ENCODE data around the gene MYO5A. TPM values are rescaled to one million over a fixed set of nuclear protein-coding genes. Genes with fewer than 3 reads are reported as not detected.

The MYO5A gene
- polyA plus RNA-seq, 3 donors: 6.9 to 33.5 (median 16.6) TPM

DNA sequence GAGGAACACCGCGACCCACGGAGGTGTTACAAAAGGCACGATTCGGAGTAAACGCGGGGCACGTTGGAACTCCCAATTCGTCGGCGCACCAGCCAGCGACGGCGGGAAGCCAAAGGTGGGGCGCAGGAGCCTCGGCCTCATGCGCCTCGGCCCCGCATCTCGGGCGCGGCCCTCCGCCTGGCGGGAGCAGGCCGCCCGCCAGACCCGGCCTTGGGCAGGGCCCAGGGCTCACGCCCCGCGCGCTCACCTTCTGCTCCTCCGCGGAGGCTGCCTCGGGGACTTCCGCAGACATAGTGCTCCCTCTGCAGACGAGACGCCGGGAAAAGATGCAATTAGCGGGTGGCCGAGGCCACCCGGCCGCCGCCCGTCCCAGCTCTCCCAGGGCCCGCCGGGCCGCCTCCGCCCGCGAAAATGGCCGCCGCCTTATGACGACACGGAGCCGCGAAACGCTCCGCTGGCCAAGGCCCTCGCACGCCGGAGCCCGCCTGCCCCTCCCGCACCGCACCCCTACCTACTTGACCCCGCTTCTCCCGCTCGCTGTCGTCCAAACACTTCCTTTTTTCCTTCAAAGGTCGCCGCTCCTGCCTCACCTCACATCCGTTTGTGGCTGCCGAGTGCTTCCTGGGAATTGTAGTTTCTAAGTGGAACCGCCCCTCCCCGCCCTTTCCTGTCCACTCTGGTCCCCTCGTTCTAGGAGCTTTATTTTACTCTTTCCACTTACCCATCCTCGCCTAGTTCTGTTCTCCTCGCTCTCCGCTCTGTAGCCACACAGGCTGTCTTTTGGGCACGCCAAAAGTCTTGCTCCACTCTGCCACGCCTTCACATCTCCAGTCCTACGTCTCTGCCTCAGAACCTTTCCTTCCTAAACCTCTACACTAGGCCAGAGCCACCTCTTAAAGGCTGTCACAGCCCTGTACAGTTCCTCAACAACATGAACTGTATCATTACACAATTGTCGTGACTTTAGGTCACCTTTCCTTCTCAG is 40.2 kb upstream of the MYO5A start, which contains the start of gene ARPP19:
ARPP19 (minus strand) TSS at position 430 of the 985 bp plus-strand sequence; CDS start at position 292, 138 bp downstream.
- DNase-seq: peak; percentile 64 to 89 (median 71)
- peaks cover 0 to 2% (median 0%) of the 10 kb centered on the region in 7 donors for H3K9me3 Mint-ChIP-seq
- Histone ChIP-seq H3K79me2 (ENCODE audit: insufficient read depth, low read length) (peaks cover 47% of the 10 kb centered on the region), H3K27me3 (ENCODE audit: control insufficient read depth in 2 of 2, insufficient read depth in 2 of 2, low read length in 2 of 2) (no peaks in the 10 kb centered on the region), H3K36me3 (replicated peaks in 1 of 2; ENCODE audit: control insufficient read depth in 1 of 2, insufficient read depth in 2 of 2, low read length in 2 of 2) (no peaks in the 10 kb centered on the region), H2AFZ (ENCODE audit: insufficient read depth, low read depth, low read length, poor library complexity, severe bottlenecking) (peak within 1 kb of the TSS; percentile 87), H4K20me1 (ENCODE audit: insufficient read depth, low read length) (peaks cover 9% of the 10 kb centered on the region), H3K4me3 (replicated peaks in 1 of 3; ENCODE audit: low read depth in 2 of 3, low read length in 3 of 3) (peak within 1 kb of the TSS; percentile 57 to 86 (median 83)), H3K9me3 (replicated peaks in 1 of 2; ENCODE audit: control insufficient read depth in 1 of 2, insufficient read depth in 1 of 2, low read length in 2 of 2) (no peaks in the 10 kb centered on the region), H3K4me1 (ENCODE audit: control insufficient read depth in 1 of 2, insufficient read depth in 2 of 2, low read length in 2 of 2) (peaks cover 31 to 45% of the 10 kb centered on the region in 2 donors), H3K27ac (ENCODE audit: low read depth in 1 of 2, low read length in 2 of 2) (peak within 1 kb of the TSS; percentile 93 to 94), H3K4me2 (replicated peaks; ENCODE audit: extremely low read depth, low read length, poor library complexity, severe bottlenecking) (peak within 1 kb of the TSS; percentile 79), H3K9ac (ENCODE audit: insufficient read depth, low read length, poor library complexity, severe bottlenecking) (peak within 1 kb of the TSS; percentile 97)
- H3K36me3 Mint-ChIP-seq: peaks cover 0 to 6% of the 10 kb centered on the region in 2 donors
- 4% methylated on average over 82 of the region's 82 CpGs for WGBS (ENCODE audit: insufficient coverage)
- H3K4me1 Mint-ChIP-seq: peaks cover 31% of the 10 kb centered on the region
- peak within 1 kb of the TSS; percentile 98 to 100 (median 99) for H3K27ac Mint-ChIP-seq
- H3K27me3 Mint-ChIP-seq (ENCODE audit: low read depth in 3 of 3): peaks cover 0 to 2% (median 0%) of the 10 kb centered on the region in 3 donors
- peak; percentile 14 for TF ChIP-seq CTCF (IDR thresholded peaks at IDR 0.05)
- intact Hi-C loops (cut with micrococcal nuclease): loop anchor here in 1 of 2 donors (10.0 kb wide), 1 partner anchor 124 kb away; no protein-coding TSS in a partner anchor
- H3K4me3 Mint-ChIP-seq: peak within 1 kb of the TSS; percentile 90 to 99

GRCh38 chr15:52567871-52568600 is 39.4 kb upstream of the MYO5A start:
- DNase-seq: peak; percentile 9 to 21 (median 12)
- Mint-ChIP-seq H3K4me3 (peak overlapping the region; percentile 90 to 99), H3K36me3 (peaks cover 0 to 6% of the 10 kb centered on the region in 2 donors), H3K27me3 (ENCODE audit: low read depth in 3 of 3) (peaks cover 0 to 2% (median 0%) of the 10 kb centered on the region in 3 donors), H3K27ac (peak overlapping the region; percentile 94 to 99 (median 98)), H3K4me1 (peaks cover 33% of the 10 kb centered on the region), H3K9me3 (peaks cover 0 to 2% (median 0%) of the 10 kb centered on the region in 7 donors)
- H3K27me3 ChIP-seq (ENCODE audit: control insufficient read depth in 2 of 2, insufficient read depth in 2 of 2, low read length in 2 of 2): no peaks in the 10 kb centered on the region
- no peaks in the 10 kb centered on the region for H3K9me3 ChIP-seq (replicated peaks in 1 of 2; ENCODE audit: control insufficient read depth in 1 of 2, insufficient read depth in 1 of 2, low read length in 2 of 2)
- H3K4me3 ChIP-seq (replicated peaks in 1 of 3; ENCODE audit: low read depth in 2 of 3, low read length in 3 of 3): peak overlapping the region; percentile 57 to 86 (median 83)
- intact Hi-C loops (cut with micrococcal nuclease): loop anchor here in 1 of 2 donors (10.0 kb wide), 1 partner anchor 123 kb away; no protein-coding TSS in a partner anchor
- peaks cover 16% of the 10 kb centered on the region for H4K20me1 ChIP-seq (ENCODE audit: insufficient read depth, low read length)
- TF ChIP-seq CTCF (IDR thresholded peaks at IDR 0.05): no peak
- H2AFZ ChIP-seq (ENCODE audit: insufficient read depth, low read depth, low read length, poor library complexity, severe bottlenecking): peak overlapping the region; percentile 87
- H3K4me2 ChIP-seq (replicated peaks; ENCODE audit: extremely low read depth, low read length, poor library complexity, severe bottlenecking): peak overlapping the region; percentile 79
- peaks cover 31 to 45% of the 10 kb centered on the region in 2 donors for H3K4me1 ChIP-seq (ENCODE audit: control insufficient read depth in 1 of 2, insufficient read depth in 2 of 2, low read length in 2 of 2)
- peak overlapping the region; percentile 93 to 94 for H3K27ac ChIP-seq (ENCODE audit: low read depth in 1 of 2, low read length in 2 of 2)
- peak overlapping the region; percentile 97 for H3K9ac ChIP-seq (ENCODE audit: insufficient read depth, low read length, poor library complexity, severe bottlenecking)
- H3K79me2 ChIP-seq (ENCODE audit: insufficient read depth, low read length): peaks cover 55% of the 10 kb centered on the region
- H3K36me3 ChIP-seq (replicated peaks in 1 of 2; ENCODE audit: control insufficient read depth in 1 of 2, insufficient read depth in 2 of 2, low read length in 2 of 2): no peaks in the 10 kb centered on the region
- 3% methylated on average over 16 of the region's 25 CpGs for WGBS (ENCODE audit: insufficient coverage)
